Stimulated activated CD8-positive, alpha-beta memory T cell treated with anti-CD3 and anti-CD28 coated beads, Interleukin-4, amount 100 ng/mL, for 48 hours (primary cell): ENCODE data around the gene SKOR1.

Source experiments
- DNase-seq: peaks from one replicate; pipeline ENCODE4 v3.0.0-alpha.2; 2020

SKOR1 gene

GRCh38 chr15:67820122-67820991 lies 5.0 kb upstream of the SKOR1 start:
- no peak for DNase-seq

- DNase-seq: peak; percentile 59
Measured at GRCh38 chr15:67820992-67821783, 4.1 kb upstream of the SKOR1 start.

GRCh38 chr15:67821784-67822440 lies 3.4 kb upstream of the SKOR1 start:
- no peak for DNase-seq

GRCh38 chr15:67822537-67823313 lies 2.6 kb upstream of the SKOR1 start:
- DNase-seq: no peak

GRCh38 chr15:67823314-67824196 lies 1.8 kb upstream of the SKOR1 start:
- peak; percentile 35 for DNase-seq

- DNase-seq: no peak
Measured at GRCh38 chr15:67824197-67824968, 926 bp upstream of the SKOR1 start.

- DNase-seq: peak; percentile 41
Measured at GRCh38 chr15:67825881-67826716, 790 bp downstream of the SKOR1 start.

GRCh38 chr15:67826717-67827561 lies 1.6 kb downstream of the SKOR1 start:
- DNase-seq: no peak

GRCh38 chr15:67827562-67828277 lies 2.4 kb downstream of the SKOR1 start:
- no peak for DNase-seq

GRCh38 chr15:67828278-67828968 lies 3.1 kb downstream of the SKOR1 start:
- no peak for DNase-seq

GRCh38 chr15:67828969-67829646 lies 3.8 kb downstream of the SKOR1 start:
- no peak for DNase-seq

- DNase-seq: no peak
Measured at GRCh38 chr15:67829647-67830504, 4.6 kb downstream of the SKOR1 start.

GRCh38 chr15:67831363-67831762 lies 6.1 kb downstream of the SKOR1 start:
- no peak for DNase-seq

GRCh38 chr15:67832031-67832551 lies 6.8 kb downstream of the SKOR1 start:
- no peak for DNase-seq

- DNase-seq: no peak
Measured at GRCh38 chr15:67832897-67833709, 7.8 kb downstream of the SKOR1 start.
